HT-29 (cell line): Measurements from ENCODE around the gene CGB8. TPM values are rescaled to one million over a fixed set of nuclear protein-coding genes. Genes with fewer than 3 reads are reported as not detected.
A peak's percentile ranks its signal among the peaks of the same experiment; 100 is the strongest.
"Not testable (repeated sequence)": the region's sequence is repeated elsewhere in the genome, so short reads cannot be mapped to it uniquely, and the experiment has no call there.

Experiments used
- DNase-seq: peaks from one replicate; pipeline ENCODE4 v3.0.0-alpha.2; 2015; ENCODE audit warnings: low spot score
- total RNA-seq: library from RNA; depleted of rRNA; stranded (reverse); fragments of >200 nt; shearing (Covaris generic); gene quantifications from 2 replicates; pipeline ENCODE4 v1.2.3, GENCODE V29; 2014; rRNA removed

The CGB8 gene
- not detected in 2 replicates for total RNA-seq

GRCh38 chr19:49049011-49049410, at the start of gene CGB8:
CGB8 (minus strand) TSS chr19:49049111; CDS start chr19:49048739, 372 bp downstream.
- DNase-seq: not testable (repeated sequence)

- peak; percentile 94 for DNase-seq
Observed at GRCh38 chr19:49097453-49098288, 48.8 kb upstream of the CGB8 start.

DNA sequence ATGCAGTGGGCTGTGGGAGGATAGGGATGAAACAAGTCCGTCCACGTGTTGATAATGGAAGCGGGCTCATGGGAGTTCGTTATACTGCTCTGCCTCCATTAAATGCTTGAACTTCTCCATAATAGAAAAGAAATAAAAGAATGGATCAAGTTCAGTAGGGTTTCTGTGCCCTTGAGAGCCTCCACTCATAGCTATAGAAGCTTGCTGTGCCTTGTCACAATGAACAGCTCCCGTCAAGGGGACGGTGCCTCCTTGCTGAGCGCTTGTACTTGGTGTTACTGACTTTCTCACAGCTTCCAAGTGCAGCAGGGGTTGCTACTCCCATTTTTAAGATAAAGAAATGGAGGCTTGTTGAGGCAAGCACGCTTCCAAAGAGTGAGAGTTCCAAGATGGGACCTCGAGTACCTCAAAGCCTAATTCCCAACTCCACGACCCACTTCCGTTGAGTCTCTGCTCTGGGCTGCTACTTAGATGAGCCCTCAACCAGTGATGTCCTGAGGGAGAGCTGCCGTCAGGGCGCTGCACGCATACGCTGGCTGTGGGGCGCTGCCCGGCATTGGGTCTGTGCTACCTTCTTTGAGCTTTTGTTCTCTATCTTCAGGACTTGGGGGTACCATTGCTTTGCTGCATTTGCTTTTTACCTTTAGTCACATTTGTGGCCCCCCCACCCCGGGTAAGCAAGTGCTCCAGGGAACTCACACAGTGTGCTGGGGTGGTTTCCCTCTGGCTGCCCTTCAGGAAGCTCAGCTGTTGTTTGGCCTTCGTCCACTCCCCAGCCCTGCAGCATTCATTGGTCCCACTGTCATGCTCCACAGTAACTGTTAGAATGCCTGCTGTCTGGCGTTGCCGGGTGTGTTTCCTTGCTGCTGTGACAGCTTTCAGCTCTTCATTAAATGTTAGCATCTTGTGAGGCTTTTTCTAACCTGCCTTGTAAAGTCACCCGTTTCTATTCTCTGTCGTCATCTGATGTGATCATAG, 45.9 kb upstream of the CGB8 start:
- DNase-seq: no peak

DNA sequence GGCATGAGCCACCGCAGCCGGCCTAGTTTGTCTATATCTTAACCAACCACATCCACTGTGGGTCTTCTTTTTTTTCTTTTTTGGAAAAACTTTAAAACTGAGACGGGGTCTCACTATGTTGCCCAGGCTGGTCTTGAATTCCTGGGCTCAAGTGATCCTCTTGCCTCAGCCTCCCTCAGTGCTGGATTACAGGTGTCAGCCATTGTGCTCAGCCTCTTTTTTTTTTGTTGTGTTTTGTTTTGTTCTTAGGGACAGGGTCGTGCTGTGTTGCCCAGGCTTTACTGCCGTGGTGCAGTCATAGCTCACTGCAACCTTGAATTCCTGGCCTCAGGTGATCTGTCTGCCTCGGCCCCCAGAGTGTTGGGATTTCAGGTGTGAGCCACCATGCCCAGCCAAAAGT, 43.8 kb upstream of the CGB8 start:
- DNase-seq: no peak

- DNase-seq: no peak
Observed at GRCh38 chr19:49091391-49092038, 42.6 kb upstream of the CGB8 start.

GRCh38 chr19:49086296-49086695, 37.4 kb upstream of the CGB8 start:
- DNase-seq: no peak

DNA sequence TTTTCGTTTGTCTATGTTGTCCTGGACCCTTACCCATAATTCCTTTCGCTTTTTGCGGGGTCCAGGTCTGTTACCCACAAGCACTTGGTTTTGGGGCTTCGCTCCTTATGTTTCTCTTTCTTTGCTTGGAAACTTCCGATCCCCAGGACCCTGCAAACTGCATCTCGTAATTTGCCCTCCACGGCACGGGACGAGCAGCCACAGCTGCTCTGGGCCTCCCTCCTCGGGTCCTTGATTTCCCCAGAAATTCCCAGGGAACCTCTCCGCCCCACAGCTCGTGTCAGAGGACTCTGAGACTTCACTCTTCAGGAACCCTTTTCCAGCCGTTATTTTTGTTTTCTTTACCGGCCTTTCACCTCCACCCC, 36.9 kb upstream of the CGB8 start:
- no peak for DNase-seq

DNA sequence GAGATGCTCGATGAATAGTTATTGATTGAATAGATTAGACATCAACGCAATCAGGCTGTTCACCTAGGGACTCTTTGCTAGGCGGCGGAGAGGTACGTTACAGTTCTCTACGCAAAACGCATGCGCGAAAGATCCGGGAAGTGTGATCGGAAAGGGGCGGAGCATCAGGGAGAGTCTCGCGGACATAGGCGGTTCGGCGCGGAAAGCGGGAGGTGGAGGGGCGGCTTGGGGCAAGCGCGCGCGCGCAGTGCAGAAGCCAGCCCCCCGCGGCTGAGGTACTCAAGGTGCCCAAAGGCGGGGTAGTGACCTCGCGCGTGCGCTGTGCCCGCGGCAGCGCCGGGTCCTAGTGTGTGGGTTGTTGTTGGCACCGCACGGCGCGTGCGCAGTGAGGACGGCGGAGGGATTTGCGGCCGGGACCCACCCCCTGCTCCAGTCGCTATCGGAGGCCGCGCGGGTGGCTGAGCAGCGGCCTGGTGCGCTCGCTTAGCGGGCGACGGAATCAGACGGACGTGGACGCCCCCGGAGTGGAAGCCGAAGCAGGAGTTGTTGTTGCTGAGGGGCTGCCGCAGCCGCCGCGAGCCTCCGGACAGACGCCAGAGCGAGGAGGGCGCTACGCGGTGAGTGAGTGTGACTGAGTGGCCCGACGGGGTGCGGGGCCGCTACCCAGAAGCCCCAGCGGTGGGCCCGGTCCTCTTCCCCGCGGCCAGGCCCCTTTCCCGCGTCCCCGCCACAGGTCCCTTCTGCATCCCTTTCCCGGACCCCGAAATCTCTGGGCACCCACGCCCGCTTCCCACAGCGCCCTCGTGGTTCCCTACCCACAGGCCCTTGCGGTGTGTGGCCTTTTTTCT, 36.3 kb upstream of the CGB8 start, which contains the start of gene SNRNP70:
Gene SNRNP70, plus strand, starts transcription at position 432 of the 848 bp plus-strand sequence. CDS start 964 bp downstream, outside the sequence.
- peak; percentile 100 for DNase-seq

GRCh38 chr19:49084206-49085019, 35.5 kb upstream of the CGB8 start:
- no peak for DNase-seq

GRCh38 chr19:49081273-49081672, 32.4 kb upstream of the CGB8 start:
- no peak for DNase-seq

- no peak for DNase-seq
Observed at GRCh38 chr19:49080392-49080791, 31.5 kb upstream of the CGB8 start.

- DNase-seq: peak; percentile 81
Observed at GRCh38 chr19:49074869-49075268, 26.0 kb upstream of the CGB8 start.

DNA sequence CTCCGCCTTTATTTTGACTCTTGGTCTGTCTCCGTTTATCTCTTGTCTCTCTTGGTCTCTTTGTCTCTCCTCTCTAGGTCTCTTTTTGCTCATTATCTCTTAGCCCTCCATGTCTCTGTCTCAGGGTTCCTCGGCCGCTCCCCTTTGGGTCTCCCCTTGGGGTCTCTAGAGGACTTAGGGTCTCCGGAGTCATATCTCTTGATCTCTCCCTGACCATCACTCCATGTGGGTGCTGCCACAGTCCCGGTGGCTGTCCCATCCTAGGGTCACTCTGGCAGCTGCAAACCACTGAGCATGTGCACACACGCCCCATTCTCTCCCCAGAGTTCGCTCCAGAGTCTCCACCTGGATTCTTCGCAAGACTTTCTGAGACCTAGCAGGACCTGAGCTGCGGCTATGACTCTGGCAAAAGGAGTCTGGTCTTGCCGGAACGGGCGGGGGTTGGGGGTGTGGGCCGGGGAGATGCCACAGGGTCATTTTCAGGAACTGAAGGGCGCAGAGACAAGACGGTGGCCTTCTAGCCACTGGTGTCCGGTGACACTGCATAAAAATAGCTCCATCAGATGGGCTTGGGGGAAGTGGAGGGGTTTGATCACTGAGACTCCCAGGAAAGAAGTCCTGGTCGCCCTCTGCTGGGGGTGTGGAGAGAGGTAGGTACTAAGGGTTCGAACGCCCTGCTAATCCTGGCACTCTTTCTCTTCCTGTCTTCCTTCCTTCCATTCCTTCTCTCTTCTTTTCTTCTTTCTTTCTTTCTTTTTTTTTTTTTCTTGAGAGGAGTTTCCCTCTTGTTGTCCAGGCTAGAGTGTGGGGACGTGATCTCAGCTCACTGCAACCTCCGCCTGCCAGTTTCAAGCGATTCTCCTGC, 24.8 kb upstream of the CGB8 start:
- DNase-seq: peak; percentile 40

DNA sequence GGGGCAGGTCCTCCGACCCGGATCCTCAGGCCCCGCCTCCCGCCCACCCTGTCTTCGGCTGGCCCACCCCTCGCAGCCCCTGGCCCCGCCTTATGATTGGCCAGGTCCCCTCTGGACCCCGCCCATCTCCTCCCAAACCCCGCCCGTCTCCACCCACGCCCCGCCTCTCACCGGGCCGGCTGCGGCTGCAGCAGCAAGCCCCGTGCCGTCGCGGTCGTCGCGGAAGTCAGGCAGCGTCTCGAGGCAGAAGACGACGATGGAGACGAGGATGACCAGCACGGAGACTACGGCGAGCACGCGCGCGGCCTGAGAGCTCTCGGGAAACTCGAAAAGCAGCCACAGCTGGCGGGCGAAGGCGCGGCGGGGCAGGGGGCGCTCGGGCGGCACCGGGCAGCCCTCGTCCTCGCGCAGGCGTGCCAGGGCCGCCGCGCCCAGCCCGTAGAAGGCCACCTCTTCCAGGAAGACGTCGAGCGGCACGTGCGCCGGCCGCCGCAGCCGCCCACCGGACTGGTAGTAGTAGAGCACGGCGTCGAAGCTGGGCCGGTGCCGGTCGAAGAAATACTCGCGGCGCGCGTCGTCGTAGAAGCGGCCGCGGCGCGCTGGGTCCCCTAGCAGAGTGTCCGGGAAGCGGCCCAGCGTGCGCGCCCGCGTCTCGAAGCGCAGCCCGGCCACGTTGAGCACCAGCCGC, 23.1 kb upstream of the CGB8 start:
- DNase-seq: no peak

GRCh38 chr19:49070416-49070815, 21.5 kb upstream of the CGB8 start:
- DNase-seq: no peak

DNA sequence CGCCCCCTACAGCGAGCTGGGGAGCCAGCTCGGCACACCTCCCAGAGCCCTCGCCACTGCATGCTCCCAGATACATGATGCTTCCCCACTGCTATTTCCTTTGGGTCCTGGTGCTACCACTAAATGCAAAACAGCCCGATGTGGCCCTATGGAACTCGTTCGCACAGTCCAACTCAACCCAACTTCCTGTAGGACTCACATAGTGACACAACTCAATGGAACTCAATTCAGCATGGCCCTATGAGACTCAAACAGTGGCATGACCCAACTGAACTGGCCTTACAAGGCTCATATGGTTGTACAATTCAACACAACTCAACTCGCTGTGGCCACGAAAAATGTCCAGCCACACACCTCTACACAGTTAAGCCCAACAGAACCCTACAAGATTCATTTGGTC, 20.1 kb upstream of the CGB8 start:
- DNase-seq: no peak

- DNase-seq: no peak
Observed at GRCh38 chr19:49067554-49067953, 18.6 kb upstream of the CGB8 start.

GRCh38 chr19:49065905-49066512, 17.1 kb upstream of the CGB8 start:
- no peak for DNase-seq
